ENCODE measurements around the gene TRAF3IP3.

The TRAF3IP3 gene

GRCh38 chr1:209733409-209734192, 22.3 kb upstream of the TRAF3IP3 start:
- DNase-seq (ENCODE audit: low spot score), result no peak
- H3K27ac ChIP-seq, result no peak overlapping the region
- TF ChIP-seq CTCF (conservative IDR thresholded peaks at IDR 0.05; ENCODE audit: low read depth), result no peak
- ChIA-PET POLR2A (ENCODE audit: low non-redundant PET) (no interaction called here), CTCF (interaction anchor here (0.9 kb wide), 1 partner anchor 14 kb away, joined by 4 read pairs; no protein-coding TSS in a partner anchor)

- TF ChIP-seq CTCF (conservative IDR thresholded peaks at IDR 0.05; ENCODE audit: low read depth), result no peak
- no peak overlapping the region for H3K27ac ChIP-seq
- DNase-seq (ENCODE audit: low spot score), result no peak
- CTCF ChIA-PET, result interaction anchor here (0.6 to 1.2 kb wide), 5 partner anchors 10 to 278 kb away, joined by 3 read pairs; no protein-coding TSS in a partner anchor
- POLR2A ChIA-PET (ENCODE audit: low non-redundant PET), result no interaction called here
Observed at GRCh38 chr1:209736490-209737117, 19.2 kb upstream of the TRAF3IP3 start.

GRCh38 chr1:209737118-209737505, 18.7 kb upstream of the TRAF3IP3 start:
- no peak for DNase-seq (ENCODE audit: low spot score)
- no peak for TF ChIP-seq CTCF (conservative IDR thresholded peaks at IDR 0.05; ENCODE audit: low read depth)
- ChIA-PET POLR2A (ENCODE audit: low non-redundant PET) (no interaction called here), CTCF (interaction anchor here (0.9 to 1.2 kb wide), 3 partner anchors 10 to 86 kb away, joined by 3 read pairs; no protein-coding TSS in a partner anchor)
- H3K27ac ChIP-seq, result no peak overlapping the region

GRCh38 chr1:209738270-209738669, 17.6 kb upstream of the TRAF3IP3 start:
- no peak for TF ChIP-seq CTCF (conservative IDR thresholded peaks at IDR 0.05; ENCODE audit: low read depth)
- ChIA-PET CTCF (interaction anchor here (0.7 kb wide), 1 partner anchor 10 kb away, joined by 3 read pairs; no protein-coding TSS in a partner anchor), POLR2A (ENCODE audit: low non-redundant PET) (no interaction called here)
- no peak overlapping the region for H3K27ac ChIP-seq
- DNase-seq (ENCODE audit: low spot score), result no peak

GRCh38 chr1:209741193-209741592, 14.7 kb upstream of the TRAF3IP3 start:
- DNase-seq (ENCODE audit: low spot score), result no peak
- ChIA-PET POLR2A (ENCODE audit: low non-redundant PET) (no interaction called here), CTCF (no interaction called here)
- TF ChIP-seq CTCF (conservative IDR thresholded peaks at IDR 0.05; ENCODE audit: low read depth), result no peak
- H3K27ac ChIP-seq, result no peak overlapping the region

GRCh38 chr1:209741889-209742288, 14.0 kb upstream of the TRAF3IP3 start:
- no peak overlapping the region for H3K27ac ChIP-seq
- ChIA-PET POLR2A (ENCODE audit: low non-redundant PET) (no interaction called here), CTCF (no interaction called here)
- no peak for DNase-seq (ENCODE audit: low spot score)
- TF ChIP-seq CTCF (conservative IDR thresholded peaks at IDR 0.05; ENCODE audit: low read depth), result no peak

All from RWPE1 (cell line).